IMR-90 (cell line): ENCODE measurements around the gene RPS6KA4.

Experiments
- BHLHE40 ChIP-seq: fragments of 150-350 bp; IDR thresholded peaks from 2 replicates; pipeline ENCODE4 v1.6.1; 2016; ENCODE audit warnings: mild to moderate bottlenecking, low read depth, low read length
- CHD1 ChIP-seq: IDR thresholded peaks from 2 replicates; pipeline ENCODE4 v1.6.1; 2012; ENCODE audit warnings: low read depth, low read length, improper control_type of control experiment
- CTCF ChIP-seq: conservative IDR thresholded peaks from 2 replicates; pipeline ENCODE4 v1.5.1; 2012; ENCODE audit warnings: mild to moderate bottlenecking, low read depth, low read length, improper control_type of control experiment
- FOS ChIP-seq: fragments of 150-350 bp; IDR thresholded peaks from 2 replicates; pipeline ENCODE4 v1.6.1; 2016; ENCODE audit warnings: low read depth, low read length
- SMC3 ChIP-seq: fragments of 150-350 bp; IDR thresholded peaks from 2 replicates; pipeline ENCODE4 v1.6.1; 2016; ENCODE audit warnings: low read depth, mild to moderate bottlenecking, antibody characterized with exemption, low read length, moderate library complexity

DNA sequence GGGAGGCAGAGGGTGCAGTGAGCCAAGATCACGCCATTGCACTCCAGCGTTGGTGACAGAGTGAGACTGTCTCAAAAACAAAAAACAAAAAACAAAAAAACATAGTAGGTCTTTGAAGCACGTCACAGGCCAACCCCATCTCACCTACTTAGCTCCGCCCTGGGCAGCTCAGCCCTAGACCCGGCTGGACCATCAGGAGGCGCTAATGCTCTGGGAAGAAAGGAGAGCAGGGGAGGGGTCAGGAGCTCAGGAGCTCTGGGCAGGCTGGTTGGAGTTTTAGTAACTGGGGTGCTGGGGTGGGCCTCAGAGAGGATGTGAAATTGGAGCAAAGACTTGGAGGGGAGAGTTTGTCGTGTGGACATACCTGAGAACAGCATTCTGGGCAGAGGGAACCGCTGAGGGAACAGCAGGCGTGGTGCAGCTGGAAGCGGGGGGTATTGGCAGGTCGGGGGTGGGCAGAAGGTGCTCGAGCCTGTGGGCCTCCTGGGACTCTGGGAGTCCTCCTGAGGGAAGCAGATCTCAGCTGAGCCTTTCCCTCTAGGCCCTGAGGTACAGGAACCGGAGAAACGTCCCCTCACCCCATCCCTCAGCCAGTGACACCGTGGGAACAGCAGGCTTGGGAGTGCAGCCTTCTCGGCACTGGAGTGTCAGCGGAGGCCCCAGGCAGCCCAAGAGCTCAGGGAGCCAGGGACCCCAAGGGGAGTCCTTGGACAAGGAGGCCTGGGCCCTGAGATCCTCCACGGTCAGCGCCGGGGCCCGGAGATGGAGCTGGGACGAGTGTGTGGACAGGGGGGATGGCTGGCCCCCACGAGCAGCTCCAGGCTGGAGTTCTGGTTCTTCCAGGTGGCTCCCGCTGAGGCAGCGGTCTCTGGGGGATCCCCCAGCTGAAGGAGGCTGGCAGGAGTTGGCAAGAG is 2.2 kb upstream of the RPS6KA4 start:
- TF ChIP-seq BHLHE40, result no peak
- no peak for TF ChIP-seq SMC3
- TF ChIP-seq CHD1, result no peak
- peak; percentile 43 for TF ChIP-seq CTCF
- TF ChIP-seq FOS, result no peak
